Measurements from ENCODE around the gene EPYC.
A peak's percentile ranks its signal among the peaks of the same experiment; 100 is the strongest.

DNA sequence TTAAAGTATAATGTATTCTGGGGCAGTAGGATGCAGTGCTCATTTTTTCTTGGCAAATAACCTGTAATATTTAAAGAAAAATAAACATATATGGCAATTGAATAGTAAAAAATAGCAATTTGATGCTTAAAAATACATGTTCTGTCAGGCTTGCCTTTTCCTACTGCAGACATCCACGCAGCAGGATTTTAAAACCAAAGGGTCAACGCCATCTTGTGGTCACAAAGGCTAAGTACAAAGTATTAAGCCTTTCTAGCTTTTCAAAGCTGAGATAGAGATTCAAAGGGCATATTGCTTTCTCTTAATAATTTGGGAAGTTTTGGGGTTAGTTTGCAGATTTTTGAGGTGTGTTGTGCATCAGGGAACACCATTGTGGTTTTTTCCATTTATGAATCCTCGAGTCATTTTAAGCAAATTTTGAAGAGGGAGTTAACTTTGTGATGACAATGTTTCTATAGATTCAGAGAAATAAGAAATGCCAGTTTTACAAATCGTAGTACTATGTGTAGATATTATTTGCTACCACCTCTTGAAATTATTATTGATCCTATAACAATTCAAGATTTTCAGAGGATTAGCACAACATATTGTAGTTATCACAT, 45.1 kb downstream of the EPYC start:
- TF ChIP-seq, protein P1, sequence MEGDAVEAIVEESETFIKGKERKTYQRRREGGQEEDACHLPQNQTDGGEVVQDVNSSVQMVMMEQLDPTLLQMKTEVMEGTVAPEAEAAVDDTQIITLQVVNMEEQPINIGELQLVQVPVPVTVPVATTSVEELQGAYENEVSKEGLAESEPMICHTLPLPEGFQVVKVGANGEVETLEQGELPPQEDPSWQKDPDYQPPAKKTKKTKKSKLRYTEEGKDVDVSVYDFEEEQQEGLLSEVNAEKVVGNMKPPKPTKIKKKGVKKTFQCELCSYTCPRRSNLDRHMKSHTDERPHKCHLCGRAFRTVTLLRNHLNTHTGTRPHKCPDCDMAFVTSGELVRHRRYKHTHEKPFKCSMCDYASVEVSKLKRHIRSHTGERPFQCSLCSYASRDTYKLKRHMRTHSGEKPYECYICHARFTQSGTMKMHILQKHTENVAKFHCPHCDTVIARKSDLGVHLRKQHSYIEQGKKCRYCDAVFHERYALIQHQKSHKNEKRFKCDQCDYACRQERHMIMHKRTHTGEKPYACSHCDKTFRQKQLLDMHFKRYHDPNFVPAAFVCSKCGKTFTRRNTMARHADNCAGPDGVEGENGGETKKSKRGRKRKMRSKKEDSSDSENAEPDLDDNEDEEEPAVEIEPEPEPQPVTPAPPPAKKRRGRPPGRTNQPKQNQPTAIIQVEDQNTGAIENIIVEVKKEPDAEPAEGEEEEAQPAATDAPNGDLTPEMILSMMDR (conservative IDR thresholded peaks at IDR 0.05; ENCODE audit: low read depth, low read length), result peak; percentile 81
- no peak for TF ChIP-seq EZH2 (IDR thresholded peaks at IDR 0.05; ENCODE audit: borderline replicate concordance, low read depth, low read length, poor library complexity, severe bottlenecking)
